MM.1S (cell line): ENCODE data around the gene FLYWCH1.

ENCODE experiments used
- EZH2 ChIP-seq: fragments of 300-600 bp; sonication (generic); optimal IDR thresholded peaks from 2 replicates; pipeline ENCODE3; 2017; ENCODE audit warnings: low read depth, mild to moderate bottlenecking, antibody characterized with exemption, low read length, mixed read lengths
- TF ChIP-seq, protein P1 (sequence below): fragments of 300-600 bp; sonication (generic); IDR thresholded peaks from 2 replicates; pipeline ENCODE4 v1.5.1; 2016; ENCODE audit warnings: antibody characterized with exemption, low read length, mixed read lengths

DNA sequence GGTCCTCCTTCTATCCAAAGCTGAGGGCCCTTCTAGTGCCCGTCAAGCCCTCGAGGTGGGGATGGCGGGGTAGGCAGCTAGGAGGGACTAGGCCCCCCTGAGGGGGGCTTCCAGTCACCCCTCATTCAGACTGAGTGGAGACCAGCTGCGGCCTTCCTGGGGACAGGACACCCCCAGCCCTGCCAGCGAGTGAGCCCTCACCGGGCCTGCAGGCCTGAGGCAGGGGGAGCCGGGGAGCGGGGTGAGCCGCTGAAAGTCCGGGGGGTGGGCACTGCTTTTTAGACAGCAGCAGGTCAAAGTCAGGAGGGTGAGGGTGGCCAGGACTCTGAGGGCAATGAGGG, 43.7 kb downstream of the FLYWCH1 start:
- TF ChIP-seq, protein P1, sequence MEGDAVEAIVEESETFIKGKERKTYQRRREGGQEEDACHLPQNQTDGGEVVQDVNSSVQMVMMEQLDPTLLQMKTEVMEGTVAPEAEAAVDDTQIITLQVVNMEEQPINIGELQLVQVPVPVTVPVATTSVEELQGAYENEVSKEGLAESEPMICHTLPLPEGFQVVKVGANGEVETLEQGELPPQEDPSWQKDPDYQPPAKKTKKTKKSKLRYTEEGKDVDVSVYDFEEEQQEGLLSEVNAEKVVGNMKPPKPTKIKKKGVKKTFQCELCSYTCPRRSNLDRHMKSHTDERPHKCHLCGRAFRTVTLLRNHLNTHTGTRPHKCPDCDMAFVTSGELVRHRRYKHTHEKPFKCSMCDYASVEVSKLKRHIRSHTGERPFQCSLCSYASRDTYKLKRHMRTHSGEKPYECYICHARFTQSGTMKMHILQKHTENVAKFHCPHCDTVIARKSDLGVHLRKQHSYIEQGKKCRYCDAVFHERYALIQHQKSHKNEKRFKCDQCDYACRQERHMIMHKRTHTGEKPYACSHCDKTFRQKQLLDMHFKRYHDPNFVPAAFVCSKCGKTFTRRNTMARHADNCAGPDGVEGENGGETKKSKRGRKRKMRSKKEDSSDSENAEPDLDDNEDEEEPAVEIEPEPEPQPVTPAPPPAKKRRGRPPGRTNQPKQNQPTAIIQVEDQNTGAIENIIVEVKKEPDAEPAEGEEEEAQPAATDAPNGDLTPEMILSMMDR: no peak
- no peak for TF ChIP-seq EZH2
